NCI-H82 treated with DMSO at 0.1 percent for 48 hours (cell line): ENCODE data around the gene IGSF21.

ENCODE experiments used
- DNase-seq: peaks from one replicate; lab custom pipeline; 2025; ENCODE audit not compliant: unreplicated experiment; lab: John Stamatoyannopoulos, UW

IGSF21 gene

GRCh38 chr1:18119289-18119688 is 11.7 kb downstream of the IGSF21 start:
- no peak for DNase-seq

- no peak for DNase-seq
These were observed 12.3 kb downstream of the IGSF21 start for GRCh38 chr1:18119771-18120377.

DNA sequence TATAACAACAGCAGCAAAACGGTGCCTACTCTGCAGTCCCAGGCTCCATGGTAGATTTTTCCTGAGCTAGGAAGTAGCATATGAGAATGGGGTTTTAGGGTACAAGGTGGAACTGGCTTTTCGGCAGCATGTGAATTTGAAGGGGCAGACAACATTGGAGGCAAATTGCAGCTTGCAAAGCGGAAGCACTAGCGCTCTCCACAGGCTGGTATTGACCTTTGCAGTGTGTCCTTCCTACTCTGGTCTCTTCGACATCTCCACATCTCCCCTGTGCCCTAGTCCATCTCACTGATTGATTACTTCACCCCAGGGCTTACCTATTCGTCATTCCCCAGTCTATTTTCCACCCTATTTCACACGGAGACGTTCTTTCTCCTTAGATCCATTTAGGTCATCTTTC is 13.0 kb downstream of the IGSF21 start:
- no peak for DNase-seq

- no peak for DNase-seq
These were observed 13.6 kb downstream of the IGSF21 start for GRCh38 chr1:18121072-18121820.

DNA sequence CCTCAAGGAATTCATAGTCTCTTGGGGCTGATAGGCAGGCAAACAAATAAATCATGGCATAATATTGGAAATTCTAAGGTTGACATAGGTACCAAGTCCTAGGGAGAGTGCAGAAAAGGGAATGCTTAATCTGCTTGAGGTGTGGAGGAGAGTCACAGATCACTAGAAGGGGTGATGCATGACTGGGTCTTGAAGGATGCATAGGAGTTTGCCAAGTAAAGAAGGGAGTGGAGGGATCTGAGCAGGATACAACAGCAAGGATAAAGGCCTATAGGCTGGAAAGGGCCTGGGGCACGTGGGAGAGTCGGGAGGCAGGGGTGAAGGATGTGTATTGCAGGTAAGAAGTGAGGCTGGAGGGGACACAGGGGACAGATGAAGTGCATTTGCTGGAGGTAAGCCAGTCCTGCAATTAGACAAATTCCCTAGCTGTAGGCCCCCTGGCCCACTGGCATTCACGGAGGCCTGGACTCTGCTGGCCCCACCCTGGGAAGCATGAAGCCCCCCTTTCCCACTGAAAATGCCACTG is 15.9 kb downstream of the IGSF21 start:
- no peak for DNase-seq

GRCh38 chr1:18124977-18125376 is 17.4 kb downstream of the IGSF21 start:
- DNase-seq, result no peak

GRCh38 chr1:18126616-18127015 is 19.0 kb downstream of the IGSF21 start:
- DNase-seq, result peak; percentile 48

DNA sequence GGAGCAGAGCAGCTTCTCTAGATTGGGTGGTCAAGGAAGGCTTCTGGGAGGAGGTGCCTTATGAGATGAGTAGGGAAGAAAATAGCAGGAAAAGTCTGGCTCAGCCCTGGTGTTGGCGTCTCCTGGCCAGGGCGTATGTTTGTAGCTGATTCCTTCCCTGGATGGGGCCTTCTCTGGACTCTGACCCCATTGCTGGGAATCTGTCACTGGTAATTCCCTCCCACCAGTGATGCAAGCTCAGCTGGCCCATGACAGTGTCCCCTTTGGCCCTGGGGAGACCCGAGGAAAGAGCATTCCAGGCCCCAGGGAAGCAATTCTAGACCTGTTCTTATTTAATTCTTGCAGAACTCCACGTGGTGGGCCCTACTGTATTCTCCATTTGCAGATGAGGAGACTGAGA is 20.7 kb downstream of the IGSF21 start:
- no peak for DNase-seq

GRCh38 chr1:18130356-18130755 is 22.8 kb downstream of the IGSF21 start:
- DNase-seq, result no peak

DNA sequence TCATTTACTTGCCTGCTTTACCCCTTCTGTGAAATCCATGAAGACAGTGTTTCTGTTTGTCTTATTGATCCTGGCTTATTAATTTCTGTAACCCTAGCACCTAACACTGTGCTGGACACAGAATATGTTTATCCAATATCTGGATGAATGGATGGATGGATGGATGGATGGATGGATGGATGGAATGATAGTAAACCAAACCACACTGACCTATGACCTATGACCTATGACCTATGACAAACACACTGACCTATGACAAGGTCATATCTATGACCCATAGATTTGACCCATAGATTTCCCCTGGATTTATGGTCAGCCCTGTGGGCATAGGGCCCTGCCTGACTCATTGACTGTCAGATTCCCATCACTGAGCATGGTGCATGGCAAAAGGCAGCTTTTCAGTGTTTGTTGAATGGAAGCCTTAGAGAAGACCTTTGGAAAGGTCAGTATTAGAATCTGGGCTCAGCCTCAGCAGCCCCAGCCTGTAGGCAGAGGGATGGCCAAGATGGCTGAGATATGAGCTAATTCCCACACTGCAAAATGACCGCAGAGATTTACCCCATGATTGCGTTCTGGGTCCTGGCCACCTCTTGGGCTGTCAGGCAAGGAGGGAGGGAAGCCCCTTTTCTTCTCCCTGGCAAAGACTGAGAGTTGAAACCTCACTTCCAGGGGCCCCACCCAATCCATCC is 24.6 kb downstream of the IGSF21 start:
- no peak for DNase-seq

DNA sequence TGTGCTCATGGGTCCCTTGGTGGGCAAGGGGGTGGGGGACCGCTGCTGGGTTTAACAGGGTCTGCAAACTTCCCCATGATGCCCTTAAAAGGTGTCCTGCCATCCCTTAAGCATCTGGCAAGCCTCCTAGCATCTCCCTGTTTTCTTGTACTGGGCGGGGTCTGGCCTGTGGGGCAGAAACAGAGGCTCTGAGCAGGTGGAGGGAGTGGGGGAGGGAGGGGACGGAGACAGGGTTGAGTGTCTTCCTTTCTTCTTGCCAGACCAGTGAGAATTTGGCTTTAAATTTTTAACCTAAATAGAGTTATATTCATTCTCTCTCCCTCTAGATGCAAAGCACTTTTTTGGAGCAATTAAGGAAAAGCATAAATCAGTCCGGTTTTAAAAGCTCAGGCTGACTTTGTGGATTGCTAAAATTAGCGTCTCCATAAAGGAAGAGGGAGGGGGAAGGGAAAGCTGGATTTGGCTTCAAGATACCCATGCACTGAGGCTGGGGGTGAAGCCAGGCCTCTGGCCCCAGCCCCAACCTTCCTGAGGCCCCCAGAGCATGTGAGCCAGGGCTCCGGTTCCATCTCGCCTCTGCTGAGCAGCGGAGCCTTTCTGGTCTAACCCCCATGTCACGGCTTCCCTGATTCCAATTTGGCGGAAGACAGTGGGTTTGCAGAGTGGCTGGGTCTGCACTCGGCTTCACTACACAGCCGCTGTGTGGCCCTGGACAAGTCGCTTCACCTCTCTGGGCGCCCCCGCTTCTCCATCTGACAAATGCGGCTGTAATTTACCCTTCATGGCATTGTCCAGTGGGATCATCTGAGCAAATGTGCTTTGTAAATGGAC is 25.3 kb downstream of the IGSF21 start:
- DNase-seq, result no peak

- DNase-seq, result peak; percentile 81
These were observed 26.9 kb downstream of the IGSF21 start for GRCh38 chr1:18134324-18135046.

DNA sequence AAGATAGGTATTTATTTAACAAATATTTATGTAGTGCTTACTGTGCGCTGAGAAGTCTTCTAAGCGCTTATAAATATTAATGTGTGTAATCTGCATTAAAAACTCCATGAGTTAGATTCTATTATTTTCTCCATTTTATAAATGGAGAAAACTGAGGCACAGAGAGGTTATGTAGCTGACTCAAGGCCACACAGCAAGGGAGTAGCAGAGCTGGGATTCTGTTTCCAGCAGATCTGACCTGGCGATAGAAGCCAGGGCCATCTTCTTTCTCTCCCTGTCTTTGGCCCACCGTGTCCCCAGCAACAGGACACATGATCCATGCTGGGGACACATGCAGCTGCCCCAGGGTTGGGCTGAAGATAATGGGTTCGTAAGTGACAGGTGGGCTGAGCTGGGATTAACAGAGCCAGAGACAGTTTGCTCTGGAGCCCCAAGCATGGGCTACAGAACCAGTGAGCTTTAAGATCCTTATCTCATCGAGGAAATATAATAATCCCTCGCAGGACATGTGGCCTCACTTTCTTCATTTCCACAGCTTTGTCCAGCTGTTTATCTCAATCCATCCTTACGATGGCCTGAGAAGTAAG is 30.3 kb downstream of the IGSF21 start:
- DNase-seq, result peak; percentile 97

DNA sequence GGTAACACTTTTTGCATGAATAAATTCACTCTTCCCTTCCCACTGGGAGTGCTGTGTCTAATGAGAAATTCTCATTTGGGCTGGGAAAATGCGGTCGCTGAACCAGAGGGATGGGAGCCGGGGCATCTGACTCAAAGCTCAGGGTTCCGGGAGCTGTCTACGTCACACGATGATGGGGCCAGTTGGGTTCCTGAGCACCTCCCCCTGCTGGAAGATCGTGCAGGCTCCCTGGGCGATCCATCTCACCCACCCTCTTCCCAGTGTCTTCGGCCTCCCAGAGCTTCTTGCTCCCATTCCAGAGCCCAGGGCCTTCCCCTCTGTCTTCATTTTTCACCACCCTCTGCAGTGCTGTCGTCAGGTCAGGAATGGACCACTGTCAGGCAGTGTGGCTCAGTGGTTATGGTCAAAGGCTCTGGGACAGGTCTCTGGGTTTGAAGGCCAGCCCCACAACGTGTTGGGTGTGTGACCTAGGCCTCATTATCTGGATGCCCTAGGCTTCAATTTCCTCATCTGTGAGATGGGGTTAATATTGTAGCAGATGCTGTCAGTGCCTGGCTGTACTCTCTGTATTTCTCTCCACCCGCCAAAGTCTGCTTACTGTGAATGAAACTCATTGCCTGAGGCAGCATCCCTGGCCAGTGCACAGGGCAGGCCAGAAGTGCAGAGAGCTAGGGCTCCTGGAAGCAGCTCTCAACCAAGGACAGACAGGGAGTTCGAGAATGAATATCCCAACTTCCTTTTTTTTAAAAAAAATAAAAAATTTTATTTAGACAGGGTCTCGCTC is 31.8 kb downstream of the IGSF21 start:
- no peak for DNase-seq

GRCh38 chr1:18140411-18140810 is 32.8 kb downstream of the IGSF21 start:
- no peak for DNase-seq

GRCh38 chr1:18141661-18142060 is 34.1 kb downstream of the IGSF21 start:
- no peak for DNase-seq

GRCh38 chr1:18142471-18142870 is 34.9 kb downstream of the IGSF21 start:
- DNase-seq, result no peak

- peak; percentile 82 for DNase-seq
These were observed 35.4 kb downstream of the IGSF21 start for GRCh38 chr1:18142969-18143368.

- no peak for DNase-seq
These were observed 36.5 kb downstream of the IGSF21 start for GRCh38 chr1:18144062-18144461.
